A673 (cell line): ENCODE measurements around the gene ADAMTS2.

Source experiments
- CTCF ChIP-seq: fragments of 300-800, 200-600 bp; sonication (generic); conservative IDR thresholded peaks from 2 replicates; pipeline ENCODE4 v1.5.1; 2017; ENCODE audit warnings: low read depth, mild to moderate bottlenecking, antibody characterized with exemption, low read length, moderate library complexity, mixed read lengths
- EZH2 ChIP-seq: fragments of 200-600 bp; sonication (generic); IDR thresholded peaks from 2 replicates; pipeline ENCODE4 v1.6.1; 2017; ENCODE audit warnings: borderline replicate concordance, low read depth, mild to moderate bottlenecking, mixed read lengths, antibody characterized with exemption, low read length; ENCODE audit not compliant: poor library complexity, severe bottlenecking

GRCh38 chr5:179264053-179264782 is 81.0 kb downstream of the ADAMTS2 start:
- TF ChIP-seq CTCF (no peak), EZH2 (no peak)
